Smooth muscle cell (in vitro differentiated cells): ENCODE data around the gene PLCG2. TPM values are rescaled to one million over a fixed set of nuclear protein-coding genes. Genes with fewer than 3 reads are reported as not detected.

Source experiments
- DNase-seq: peaks from one replicate; lab custom pipeline; 2025; ENCODE audit not compliant: unreplicated experiment; lab: John Stamatoyannopoulos, UW
- H2AFZ ChIP-seq: fragments of 200-600 bp; sonication (generic); 2 replicates; pipeline ENCODE4 v1.6.0; 2016; ENCODE audit warnings: antibody characterized with exemption, low read depth, mild to moderate bottlenecking
- H3F3A ChIP-seq: fragments of 200-600 bp; sonication (generic); 2 replicates; pipeline ENCODE4 v1.6.0; 2017; ENCODE audit warnings: antibody characterized with exemption, low read depth
- H3K27ac ChIP-seq: fragments of 200-600 bp; sonication (generic); 2 replicates; pipeline ENCODE4 v1.5.1; 2016; ENCODE audit warnings: low read depth, mild to moderate bottlenecking
- H3K27me3 ChIP-seq: fragments of 200-600 bp; sonication (generic); 2 replicates; pipeline ENCODE4 v1.6.1; 2016; ENCODE audit warnings: low read depth, mild to moderate bottlenecking
- H3K36me3 ChIP-seq: fragments of 200-600 bp; sonication (generic); 2 replicates; pipeline ENCODE4 v1.5.1; 2016; ENCODE audit warnings: low read depth
- H3K4me1 ChIP-seq: fragments of 200-600 bp; sonication (generic); 2 replicates; pipeline ENCODE4 v1.5.1; 2016; ENCODE audit warnings: low read depth
- H3K4me2 ChIP-seq: fragments of 200-600 bp; sonication (generic); 2 replicates; pipeline ENCODE4 v1.6.0; 2016; ENCODE audit warnings: mild to moderate bottlenecking
- H3K4me3 ChIP-seq: fragments of 200-600 bp; sonication (generic); 2 replicates; pipeline ENCODE4 v1.5.1; 2016; ENCODE audit warnings: mild to moderate bottlenecking
- H3K79me2 ChIP-seq: fragments of 200-600 bp; sonication (generic); 2 replicates; pipeline ENCODE4 v1.6.0; 2016; ENCODE audit warnings: low read depth, mild to moderate bottlenecking
- H3K9ac ChIP-seq: fragments of 200-600 bp; sonication (generic); 2 replicates; pipeline ENCODE4 v1.6.0; 2016; ENCODE audit warnings: low read depth
- H3K9me3 ChIP-seq: fragments of 200-600 bp; sonication (generic); replicated peaks from 2 replicates; pipeline ENCODE4 v1.5.1; 2016; ENCODE audit warnings: low read depth
- H4K20me1 ChIP-seq: fragments of 200-600 bp; sonication (generic); 2 replicates; pipeline ENCODE4 v1.6.0; 2016; ENCODE audit warnings: low read depth
- WGBS: methylation state at CpG from one replicate; pipeline ENCODE4 v1.1.7; 2016; ENCODE audit warnings: low lambda C conversion rate; 5-methylcytosine and 5-hydroxymethylcytosine counted together
- polyA plus RNA-seq: library from polyadenylated mRNA; unstranded; fragments of >200 nt; fragmentation: Nextera tagmentation; extraction: Ambion mirVana; gene quantifications from 2 replicates; pipeline ENCODE4 v1.2.1, GENCODE V29; 2016
- total RNA-seq: library from RNA; depleted of rRNA; stranded (reverse); fragments of >200 nt; gene quantifications from 2 replicates; pipeline ENCODE4 v1.2.3, GENCODE V29; 2014
- TF ChIP-seq, protein P1 (sequence below): fragments of 200-600 bp; sonication (generic); IDR thresholded peaks from 2 replicates; pipeline ENCODE4 v1.5.1; 2017; ENCODE audit warnings: borderline replicate concordance, mild to moderate bottlenecking, antibody characterized with exemption; ENCODE audit not compliant: insufficient read depth, poor library complexity, severe bottlenecking

Gene PLCG2
- total and polyA plus RNA-seq, 2 experiments from 2014 or later, result 1.7 TPM; not detected in 1

DNA sequence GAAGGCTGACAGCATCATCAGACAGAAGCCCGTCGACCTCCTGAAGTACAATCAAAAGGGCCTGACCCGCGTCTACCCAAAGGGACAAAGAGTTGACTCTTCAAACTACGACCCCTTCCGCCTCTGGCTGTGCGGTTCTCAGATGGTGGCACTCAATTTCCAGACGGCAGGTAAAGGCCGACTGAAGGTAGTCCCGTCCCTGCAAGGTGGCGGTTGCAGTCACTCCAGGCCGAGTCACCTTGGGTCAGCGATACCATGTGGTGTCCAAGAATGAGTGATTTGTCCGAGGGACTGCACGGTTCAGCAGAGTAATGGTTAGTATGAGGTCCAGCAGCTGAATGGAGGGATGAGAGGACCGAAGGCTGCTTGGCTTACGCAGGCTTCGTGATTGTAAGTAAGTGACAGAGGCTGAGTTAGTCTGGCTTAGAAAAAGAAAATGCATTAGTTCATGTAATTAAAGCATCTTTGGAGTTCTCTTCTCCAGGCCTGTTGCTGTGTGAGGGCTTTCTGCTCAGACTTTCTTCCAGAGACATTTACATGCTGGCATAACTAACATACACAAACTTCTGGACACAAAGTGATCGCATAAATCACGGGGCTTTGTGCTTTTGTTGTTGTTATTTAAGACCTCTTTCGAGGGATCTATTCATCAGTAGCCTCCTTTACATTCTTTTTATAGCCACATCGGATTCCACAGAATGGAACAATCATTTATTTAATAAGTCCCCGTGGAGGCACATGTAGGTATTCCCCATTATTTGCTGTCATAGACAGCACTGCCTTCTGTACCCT is 157.3 kb downstream of the PLCG2 start:
- H3K4me2 ChIP-seq, result no peak overlapping the region
- no peaks in the 10 kb centered on the region for H3K4me1 ChIP-seq
- H4K20me1 ChIP-seq, result no peaks in the 10 kb centered on the region
- WGBS, result 88% methylated on average over 23 of the region's 23 CpGs
- H3F3A ChIP-seq, result no peaks in the 10 kb centered on the region
- no peak overlapping the region for H3K9ac ChIP-seq
- no peaks in the 10 kb centered on the region for H3K36me3 ChIP-seq
- no peaks in the 10 kb centered on the region for H3K79me2 ChIP-seq
- H3K4me3 ChIP-seq, result no peak overlapping the region
- no peak overlapping the region for H3K27ac ChIP-seq
- no peak overlapping the region for H2AFZ ChIP-seq
- TF ChIP-seq, protein P1, sequence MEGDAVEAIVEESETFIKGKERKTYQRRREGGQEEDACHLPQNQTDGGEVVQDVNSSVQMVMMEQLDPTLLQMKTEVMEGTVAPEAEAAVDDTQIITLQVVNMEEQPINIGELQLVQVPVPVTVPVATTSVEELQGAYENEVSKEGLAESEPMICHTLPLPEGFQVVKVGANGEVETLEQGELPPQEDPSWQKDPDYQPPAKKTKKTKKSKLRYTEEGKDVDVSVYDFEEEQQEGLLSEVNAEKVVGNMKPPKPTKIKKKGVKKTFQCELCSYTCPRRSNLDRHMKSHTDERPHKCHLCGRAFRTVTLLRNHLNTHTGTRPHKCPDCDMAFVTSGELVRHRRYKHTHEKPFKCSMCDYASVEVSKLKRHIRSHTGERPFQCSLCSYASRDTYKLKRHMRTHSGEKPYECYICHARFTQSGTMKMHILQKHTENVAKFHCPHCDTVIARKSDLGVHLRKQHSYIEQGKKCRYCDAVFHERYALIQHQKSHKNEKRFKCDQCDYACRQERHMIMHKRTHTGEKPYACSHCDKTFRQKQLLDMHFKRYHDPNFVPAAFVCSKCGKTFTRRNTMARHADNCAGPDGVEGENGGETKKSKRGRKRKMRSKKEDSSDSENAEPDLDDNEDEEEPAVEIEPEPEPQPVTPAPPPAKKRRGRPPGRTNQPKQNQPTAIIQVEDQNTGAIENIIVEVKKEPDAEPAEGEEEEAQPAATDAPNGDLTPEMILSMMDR, result no peak
- H3K27me3 ChIP-seq, result no peaks in the 10 kb centered on the region
- DNase-seq, result no peak
- no peaks in the 10 kb centered on the region for H3K9me3 ChIP-seq

DNA sequence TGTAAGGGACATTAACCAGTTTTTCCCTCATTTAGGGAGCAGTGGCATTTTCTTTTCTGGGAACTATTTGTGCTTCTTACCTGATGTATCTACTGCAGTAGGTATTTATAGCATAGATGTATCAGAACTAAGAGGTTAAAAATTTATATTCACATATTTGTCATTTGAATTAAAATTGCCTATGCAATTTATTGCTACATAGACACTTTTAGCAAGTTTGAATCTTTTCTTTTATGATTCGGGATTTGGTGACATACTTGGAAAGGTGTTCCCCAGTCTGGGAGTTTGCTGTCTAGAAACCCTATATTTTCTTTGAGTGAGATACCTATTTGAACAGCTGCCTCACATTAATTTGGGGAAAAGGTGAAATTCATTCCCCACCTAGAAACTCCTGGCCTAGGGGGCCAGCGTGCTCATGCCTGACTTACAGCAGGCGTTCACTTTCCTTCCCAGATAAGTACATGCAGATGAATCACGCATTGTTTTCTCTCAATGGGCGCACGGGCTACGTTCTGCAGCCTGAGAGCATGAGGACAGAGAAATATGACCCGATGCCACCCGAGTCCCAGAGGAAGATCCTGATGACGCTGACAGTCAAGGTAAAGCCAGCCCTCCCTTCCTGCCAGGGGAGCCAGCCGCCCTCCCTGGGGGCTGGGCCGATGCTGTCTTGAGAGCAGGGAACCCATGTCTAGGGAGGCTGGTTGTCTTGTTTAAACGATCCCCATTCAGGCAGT is 158.4 kb downstream of the PLCG2 start:
- Histone ChIP-seq H3K4me2 (no peak overlapping the region), H3K4me1 (no peaks in the 10 kb centered on the region)

DNA sequence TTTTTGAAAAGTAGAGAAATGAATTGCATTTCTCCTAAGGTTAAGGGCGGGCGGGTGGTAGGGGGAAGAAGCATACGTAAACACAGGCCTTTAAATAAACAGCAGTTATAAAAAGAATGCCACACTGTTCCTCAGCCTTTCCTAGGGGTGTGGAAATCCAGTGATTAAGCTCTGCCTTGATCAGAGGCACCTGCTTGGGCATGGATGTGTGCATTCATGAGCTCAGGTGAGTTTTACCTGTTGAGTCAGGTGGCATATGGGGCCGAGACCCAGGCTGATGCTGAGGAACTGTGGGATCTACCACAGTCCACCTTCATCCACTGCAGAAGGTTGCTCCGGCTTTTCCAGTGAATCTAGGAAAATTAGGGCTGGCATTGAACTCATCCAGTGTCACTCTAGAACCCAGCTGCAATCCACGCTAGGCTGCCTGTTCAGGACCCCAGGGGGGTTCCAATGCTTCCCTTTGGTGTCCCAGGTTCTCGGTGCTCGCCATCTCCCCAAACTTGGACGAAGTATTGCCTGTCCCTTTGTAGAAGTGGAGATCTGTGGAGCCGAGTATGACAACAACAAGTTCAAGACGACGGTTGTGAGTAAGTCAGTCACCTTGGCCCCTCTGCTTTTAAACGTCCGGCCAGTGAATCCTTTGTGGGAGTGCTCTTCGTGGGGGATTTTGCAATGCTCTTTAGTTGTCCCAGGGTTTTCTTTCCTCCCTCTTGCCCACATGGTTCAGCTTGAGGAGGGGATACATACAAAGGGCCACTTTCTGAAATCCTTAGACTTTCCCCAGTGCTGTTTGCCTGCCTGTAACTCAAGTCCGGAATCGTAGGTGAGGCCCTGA is 159.5 kb downstream of the PLCG2 start:
- Histone ChIP-seq H3K4me3 (no peak overlapping the region), H3K4me2 (no peak overlapping the region), H3K4me1 (no peaks in the 10 kb centered on the region), H3K27me3 (no peaks in the 10 kb centered on the region), H3K9ac (no peak overlapping the region), H3K79me2 (no peaks in the 10 kb centered on the region), H3K27ac (no peak overlapping the region), H3K36me3 (no peaks in the 10 kb centered on the region), H2AFZ (no peak overlapping the region), H4K20me1 (no peaks in the 10 kb centered on the region), H3F3A (no peaks in the 10 kb centered on the region), H3K9me3 (no peaks in the 10 kb centered on the region)
- WGBS, result 88% methylated on average over 17 of the region's 17 CpGs
- DNase-seq, result no peak
- TF ChIP-seq, protein P1, result no peak

More for the DNA sequence above, 158.4 kb downstream of the PLCG2 start:
- 72% methylated on average over 13 of the region's 13 CpGs for WGBS
- H3K9me3 ChIP-seq, result no peaks in the 10 kb centered on the region
- H3K9ac ChIP-seq, result no peak overlapping the region
- H3K79me2 ChIP-seq, result no peaks in the 10 kb centered on the region
- no peaks in the 10 kb centered on the region for H3K27me3 ChIP-seq
- H3F3A ChIP-seq, result no peaks in the 10 kb centered on the region
- no peak overlapping the region for H3K4me3 ChIP-seq
- TF ChIP-seq, protein P1, result no peak
- no peaks in the 10 kb centered on the region for H3K36me3 ChIP-seq
- no peak overlapping the region for H3K27ac ChIP-seq
- no peak overlapping the region for H2AFZ ChIP-seq
- no peak for DNase-seq
- no peaks in the 10 kb centered on the region for H4K20me1 ChIP-seq
